GM12872 (cell line): ENCODE data around the gene SMAD7.

Experiments used
- TF ChIP-seq, protein P1 (sequence below): IDR thresholded peaks from 3 replicates; pipeline ENCODE4 v1.5.1; 2011; ENCODE audit warnings: low read depth, mild to moderate bottlenecking, low read length, moderate library complexity; ENCODE audit not compliant: insufficient read depth

Gene SMAD7

DNA sequence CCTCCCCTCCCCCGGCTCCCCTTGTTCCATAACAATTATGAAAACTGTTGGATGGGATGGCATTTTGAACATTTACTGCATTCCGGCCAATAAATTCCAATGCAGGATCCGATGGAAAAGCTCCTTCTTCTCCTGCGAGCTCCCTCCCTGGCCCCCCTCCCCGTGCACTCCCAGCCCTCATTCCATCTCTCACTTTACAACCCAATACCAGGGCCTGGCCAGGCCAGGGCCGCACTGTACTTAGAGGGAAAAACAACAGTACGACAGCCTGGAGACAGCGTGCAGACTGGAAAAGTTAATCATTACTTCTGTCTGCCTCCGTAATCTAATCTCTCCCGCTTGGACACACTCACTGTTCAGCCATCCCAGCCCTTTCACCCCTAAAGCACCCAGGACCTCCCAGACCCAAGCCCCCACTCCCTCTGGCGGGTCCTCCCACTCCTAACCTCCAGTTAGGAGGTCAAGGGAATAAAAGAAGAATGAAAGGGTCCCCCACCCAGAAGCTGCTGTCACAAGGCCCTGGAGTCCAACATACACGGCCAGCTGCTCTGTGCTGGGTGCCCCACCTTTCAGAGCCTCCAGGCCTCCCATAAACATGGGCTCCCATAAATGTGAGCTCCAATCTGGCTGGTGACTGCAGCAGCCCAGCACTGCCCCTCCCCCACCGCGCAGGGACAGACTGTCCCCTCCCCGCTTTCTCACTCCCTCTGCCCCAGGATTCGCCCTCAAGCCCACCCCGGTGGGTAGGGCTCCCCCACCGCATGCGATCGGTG, 20.6 kb downstream of the SMAD7 start:
- TF ChIP-seq, protein P1, sequence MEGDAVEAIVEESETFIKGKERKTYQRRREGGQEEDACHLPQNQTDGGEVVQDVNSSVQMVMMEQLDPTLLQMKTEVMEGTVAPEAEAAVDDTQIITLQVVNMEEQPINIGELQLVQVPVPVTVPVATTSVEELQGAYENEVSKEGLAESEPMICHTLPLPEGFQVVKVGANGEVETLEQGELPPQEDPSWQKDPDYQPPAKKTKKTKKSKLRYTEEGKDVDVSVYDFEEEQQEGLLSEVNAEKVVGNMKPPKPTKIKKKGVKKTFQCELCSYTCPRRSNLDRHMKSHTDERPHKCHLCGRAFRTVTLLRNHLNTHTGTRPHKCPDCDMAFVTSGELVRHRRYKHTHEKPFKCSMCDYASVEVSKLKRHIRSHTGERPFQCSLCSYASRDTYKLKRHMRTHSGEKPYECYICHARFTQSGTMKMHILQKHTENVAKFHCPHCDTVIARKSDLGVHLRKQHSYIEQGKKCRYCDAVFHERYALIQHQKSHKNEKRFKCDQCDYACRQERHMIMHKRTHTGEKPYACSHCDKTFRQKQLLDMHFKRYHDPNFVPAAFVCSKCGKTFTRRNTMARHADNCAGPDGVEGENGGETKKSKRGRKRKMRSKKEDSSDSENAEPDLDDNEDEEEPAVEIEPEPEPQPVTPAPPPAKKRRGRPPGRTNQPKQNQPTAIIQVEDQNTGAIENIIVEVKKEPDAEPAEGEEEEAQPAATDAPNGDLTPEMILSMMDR: no peak

GRCh38 chr18:48929212-48929612, 21.6 kb downstream of the SMAD7 start:
- TF ChIP-seq, protein P1: no peak

GRCh38 chr18:48928787-48929186, 22.0 kb downstream of the SMAD7 start:
- TF ChIP-seq, protein P1: no peak

DNA sequence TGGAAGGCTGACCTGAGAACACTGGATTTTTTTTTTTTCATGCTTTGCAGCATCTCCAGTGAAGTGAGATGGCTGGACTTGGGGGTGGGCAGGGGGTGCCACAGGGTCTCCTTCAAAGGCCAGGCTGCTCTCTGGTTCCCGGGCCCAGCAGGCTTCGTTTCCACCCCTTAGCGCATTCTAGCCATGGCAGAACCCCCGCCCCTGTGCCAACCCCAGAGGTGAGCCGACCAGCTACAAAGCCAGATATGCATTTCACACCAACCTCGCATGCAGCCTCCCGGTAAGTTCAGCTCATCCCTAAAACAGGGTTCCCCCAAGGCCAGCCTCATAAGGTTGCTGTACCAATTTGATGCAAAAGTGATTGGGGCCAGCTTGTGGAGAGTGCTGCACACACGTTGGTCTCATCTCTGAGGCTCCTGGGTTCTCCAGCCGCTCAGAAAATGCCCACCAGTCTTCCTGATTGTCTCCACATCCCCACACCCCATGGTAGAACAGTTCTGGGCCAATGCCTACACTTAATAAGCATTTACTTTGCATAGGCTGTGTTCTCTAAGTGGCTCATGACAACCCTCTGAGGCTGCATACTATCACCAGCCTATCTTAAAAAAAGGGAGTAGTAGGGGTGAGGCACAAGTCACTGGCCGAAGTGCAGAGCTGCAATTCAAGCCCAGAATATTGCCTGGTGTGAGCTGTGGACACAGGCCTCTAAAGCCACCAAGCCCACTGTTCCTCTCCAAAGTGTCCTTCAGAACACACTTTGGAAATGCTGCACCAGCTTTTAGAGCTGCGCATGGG, 23.3 kb downstream of the SMAD7 start:
- TF ChIP-seq, protein P1: no peak

DNA sequence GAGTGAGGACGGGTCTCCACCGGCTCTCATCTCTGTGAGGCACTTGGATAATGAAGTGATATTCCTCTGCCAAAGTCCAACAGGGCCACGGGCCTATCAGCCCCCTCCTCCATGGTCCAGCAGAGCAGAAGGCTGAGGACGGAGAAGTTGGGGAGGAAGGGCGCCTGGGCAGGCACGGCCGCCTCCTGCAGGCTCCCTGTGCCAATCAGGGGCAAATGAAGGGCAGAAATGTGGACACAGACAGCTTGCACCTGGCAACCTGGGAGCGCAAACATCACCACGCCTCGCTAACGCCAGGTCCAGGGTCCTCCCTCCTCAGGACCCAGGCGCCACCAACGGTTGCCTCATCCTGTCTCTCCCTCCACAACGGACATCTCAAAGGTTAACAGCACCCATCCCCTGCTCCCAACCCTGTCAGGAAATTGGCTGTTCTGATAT, 24.3 kb downstream of the SMAD7 start:
- TF ChIP-seq, protein P1: no peak

DNA sequence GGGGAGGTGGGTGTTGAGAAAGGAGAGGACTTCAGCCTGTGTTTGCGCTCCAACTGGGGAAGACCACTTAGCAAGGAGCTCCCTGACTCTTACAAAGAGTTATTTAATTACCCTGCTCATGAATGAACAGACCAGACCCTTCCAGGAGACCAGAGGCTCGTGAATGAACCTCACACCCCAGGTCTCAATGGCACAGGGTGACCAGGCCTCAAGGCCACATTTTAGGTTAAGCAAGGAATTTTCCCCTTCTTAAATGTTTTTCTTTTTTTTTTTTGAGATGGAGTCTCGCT, 25.3 kb downstream of the SMAD7 start:
- TF ChIP-seq, protein P1: no peak

- TF ChIP-seq, protein P1: no peak
Observed at GRCh38 chr18:48924630-48925490, 25.9 kb downstream of the SMAD7 start.
